Astrocyte (in vitro differentiated cells and primary cell): ENCODE data around the gene INSYN2B. TPM values are rescaled to one million over a fixed set of nuclear protein-coding genes. Genes with fewer than 3 reads are reported as not detected.

Experiments
- DNase-seq: peaks from one replicate; pipeline ENCODE4 v3.0.0-alpha.2; 2010; ENCODE audit warnings: low read depth
- FAIRE-seq: peaks from 2 replicates; lab custom pipeline; 2011; peaks lifted over from hg19 to GRCh38; lab: Jason Lieb, UNC
- H2AFZ ChIP-seq: 2 replicates; pipeline ENCODE4 v1.6.0; 2012; ENCODE audit warnings: low read depth, low read length, inconsistent platforms
- H3K27ac ChIP-seq: 2 replicates; pipeline ENCODE4 v1.5.1; 2011; ENCODE audit warnings: low read depth, low read length, inconsistent platforms
- H3K27me3 ChIP-seq: 2 replicates; pipeline ENCODE4 v1.6.0; 2011; ENCODE audit warnings: low read length, inconsistent platforms; ENCODE audit not compliant: insufficient read depth
- H3K36me3 ChIP-seq: 2 replicates; pipeline ENCODE4 v1.5.1; 2011; ENCODE audit warnings: low read length, inconsistent platforms; ENCODE audit not compliant: insufficient read depth
- H3K4me1 ChIP-seq: 2 replicates; pipeline ENCODE4 v1.5.1; 2011; ENCODE audit warnings: low read length, inconsistent platforms; ENCODE audit not compliant: insufficient read depth
- H3K4me2 ChIP-seq: 2 replicates; pipeline ENCODE4 v1.6.0; 2012; ENCODE audit warnings: low read length, inconsistent platforms
- H3K4me3 ChIP-seq: 2 replicates; pipeline ENCODE4 v1.5.1; 2011; ENCODE audit warnings: low read depth, mild to moderate bottlenecking, low read length, inconsistent platforms; ENCODE audit not compliant: insufficient read depth
- H3K79me2 ChIP-seq: 2 replicates; pipeline ENCODE4 v1.6.0; 2012; ENCODE audit warnings: mild to moderate bottlenecking, low read length, inconsistent platforms; ENCODE audit not compliant: insufficient read depth
- H3K9ac ChIP-seq: 2 replicates; pipeline ENCODE4 v1.6.0; 2012; ENCODE audit warnings: mild to moderate bottlenecking, low read length, inconsistent platforms
- H3K9me3 ChIP-seq: 2 replicates; pipeline ENCODE4 v1.5.1; 2012; ENCODE audit warnings: low read depth, mild to moderate bottlenecking, low read length, inconsistent platforms; ENCODE audit not compliant: insufficient read depth
- H4K20me1 ChIP-seq: 2 replicates; pipeline ENCODE4 v1.6.0; 2012; ENCODE audit warnings: low read length, inconsistent platforms; ENCODE audit not compliant: insufficient read depth
- H3K27ac Mint-ChIP-seq: one replicate; pipeline ENCODE4 v1.8.0; 2021; ENCODE audit warnings: mild to moderate bottlenecking, mixed read lengths; ENCODE audit not compliant: unreplicated experiment
- H3K27me3 Mint-ChIP-seq: one replicate; pipeline ENCODE4 v1.8.0; 2021; ENCODE audit warnings: low read depth, mixed read lengths; ENCODE audit not compliant: unreplicated experiment
- H3K36me3 Mint-ChIP-seq: one replicate; pipeline ENCODE4 v1.8.0; 2021; ENCODE audit warnings: low read depth, mixed read lengths; ENCODE audit not compliant: unreplicated experiment
- H3K4me1 Mint-ChIP-seq: one replicate; pipeline ENCODE4 v1.8.0; 2021; ENCODE audit warnings: low read depth, mixed read lengths; ENCODE audit not compliant: unreplicated experiment
- H3K4me3 Mint-ChIP-seq: one replicate; pipeline ENCODE4 v1.8.0; 2021; ENCODE audit warnings: mild to moderate bottlenecking, moderate library complexity, mixed read lengths; ENCODE audit not compliant: unreplicated experiment
- H3K9me3 Mint-ChIP-seq: one replicate; pipeline ENCODE4 v1.8.0; 2021; ENCODE audit warnings: mild to moderate bottlenecking, mixed read lengths; ENCODE audit not compliant: unreplicated experiment
- CTCF ChIP-seq: IDR thresholded peaks from 2 replicates; pipeline ENCODE4 v1.5.1; 2011; ENCODE audit warnings: low read depth, mild to moderate bottlenecking, inconsistent platforms, low read length, moderate library complexity; ENCODE audit not compliant: insufficient read depth
- EZH2 ChIP-seq: IDR thresholded peaks from 2 replicates; pipeline ENCODE4 v1.6.1; 2012; ENCODE audit warnings: mild to moderate bottlenecking, low read length, inconsistent platforms; ENCODE audit not compliant: insufficient read depth
- total RNA-seq: library from RNA; stranded (reverse); gene quantifications from 2 replicates; pipeline ENCODE4 v1.2.1, GENCODE V29; 2021

INSYN2B gene
- total RNA-seq, 1 donor from 2014 or later: 0.36 TPM

GRCh38 chr5:169933616-169934015 is 46.7 kb downstream of the INSYN2B start:
- Histone ChIP-seq H3K27ac (no peak overlapping the region), H3K4me3 (no peak overlapping the region), H3K27me3 (no peaks in the 10 kb centered on the region), H3K9ac (no peak overlapping the region), H4K20me1 (no peaks in the 10 kb centered on the region), H3K4me2 (no peak overlapping the region), H3K79me2 (peaks cover 27% of the 10 kb centered on the region), H3K9me3 (no peaks in the 10 kb centered on the region), H2AFZ (no peak overlapping the region), H3K36me3 (peaks cover 10% of the 10 kb centered on the region), H3K4me1 (peaks cover 5% of the 10 kb centered on the region)
- Mint-ChIP-seq H3K27me3 (peaks cover 19% of the 10 kb centered on the region), H3K27ac (no peak overlapping the region), H3K9me3 (peaks cover 5% of the 10 kb centered on the region), H3K36me3 (no peaks in the 10 kb centered on the region), H3K4me3 (no peak overlapping the region), H3K4me1 (no peaks in the 10 kb centered on the region)
- TF ChIP-seq CTCF (no peak), EZH2 (no peak)
- DNase-seq (no peak), FAIRE-seq (no peak)

GRCh38 chr5:169933127-169933526 is 47.2 kb downstream of the INSYN2B start:
- H3K4me3 Mint-ChIP-seq: no peak overlapping the region
- no peak overlapping the region for H3K4me2 ChIP-seq
- H3K9me3 Mint-ChIP-seq: peaks cover 5% of the 10 kb centered on the region
- DNase-seq (no peak), FAIRE-seq (no peak)
- no peak overlapping the region for H2AFZ ChIP-seq
- H3K9me3 ChIP-seq: no peaks in the 10 kb centered on the region
- TF ChIP-seq CTCF (no peak), EZH2 (no peak)
- peaks cover 22% of the 10 kb centered on the region for H3K79me2 ChIP-seq
- H3K36me3 Mint-ChIP-seq: no peaks in the 10 kb centered on the region
- H3K36me3 ChIP-seq: peaks cover 10% of the 10 kb centered on the region
- H3K27me3 ChIP-seq: no peaks in the 10 kb centered on the region
- peaks cover 23% of the 10 kb centered on the region for H3K27me3 Mint-ChIP-seq
- H3K27ac ChIP-seq: no peak overlapping the region
- no peak overlapping the region for H3K4me3 ChIP-seq
- H4K20me1 ChIP-seq: no peaks in the 10 kb centered on the region
- no peaks in the 10 kb centered on the region for H3K4me1 Mint-ChIP-seq
- no peak overlapping the region for H3K9ac ChIP-seq
- H3K27ac Mint-ChIP-seq: no peak overlapping the region
- H3K4me1 ChIP-seq: peaks cover 5% of the 10 kb centered on the region

- H3K4me3 Mint-ChIP-seq: no peak overlapping the region
- no peaks in the 10 kb centered on the region for H3K4me1 Mint-ChIP-seq
- H3K9me3 Mint-ChIP-seq: no peaks in the 10 kb centered on the region
- peaks cover 3% of the 10 kb centered on the region for H3K79me2 ChIP-seq
- H3K36me3 Mint-ChIP-seq: no peaks in the 10 kb centered on the region
- no peak overlapping the region for H2AFZ ChIP-seq
- H3K4me2 ChIP-seq: no peak overlapping the region
- TF ChIP-seq CTCF (no peak), EZH2 (no peak)
- no peak overlapping the region for H3K9ac ChIP-seq
- H3K36me3 ChIP-seq: no peaks in the 10 kb centered on the region
- H3K27ac ChIP-seq: no peak overlapping the region
- DNase-seq (no peak), FAIRE-seq (no peak)
- H3K27ac Mint-ChIP-seq: no peak overlapping the region
- H3K27me3 ChIP-seq: no peaks in the 10 kb centered on the region
- no peaks in the 10 kb centered on the region for H3K9me3 ChIP-seq
- no peak overlapping the region for H3K4me3 ChIP-seq
- H4K20me1 ChIP-seq: no peaks in the 10 kb centered on the region
- peaks cover 6% of the 10 kb centered on the region for H3K27me3 Mint-ChIP-seq
- no peaks in the 10 kb centered on the region for H3K4me1 ChIP-seq
Measured at GRCh38 chr5:169923988-169924387, 56.3 kb downstream of the INSYN2B start.
